ENCODE measurements around the gene MSL2.
"Not testable (repeated sequence)": the region's sequence is repeated elsewhere in the genome, so short reads cannot be mapped to it uniquely, and the experiment has no call there.

The MSL2 gene

GRCh38 chr3:136192195-136192594 lies 3.9 kb downstream of the MSL2 start:
- not testable (repeated sequence) for DNase-seq (ENCODE audit: low spot score)

GRCh38 chr3:136189859-136190617 lies 6.1 kb downstream of the MSL2 start:
- no peak for DNase-seq (ENCODE audit: low spot score)

GRCh38 chr3:136189043-136189442 lies 7.1 kb downstream of the MSL2 start:
- DNase-seq (ENCODE audit: low spot score), result no peak

GRCh38 chr3:136187868-136188267 lies 8.3 kb downstream of the MSL2 start:
- DNase-seq (ENCODE audit: low spot score), result no peak

GRCh38 chr3:136186846-136187245 lies 9.3 kb downstream of the MSL2 start:
- DNase-seq (ENCODE audit: low spot score), result no peak

- no peak for DNase-seq (ENCODE audit: low spot score)
Observed at GRCh38 chr3:136186344-136186743, 9.8 kb downstream of the MSL2 start.

GRCh38 chr3:136184703-136185102 lies 11.4 kb downstream of the MSL2 start:
- DNase-seq (ENCODE audit: low spot score), result peak; percentile 48

GRCh38 chr3:136181741-136182140 lies 14.4 kb downstream of the MSL2 start:
- DNase-seq (ENCODE audit: low spot score), result no peak

- no peak for DNase-seq (ENCODE audit: low spot score)
Observed at GRCh38 chr3:136177876-136178275, 18.3 kb downstream of the MSL2 start.

GRCh38 chr3:136173939-136174490 lies 22.1 kb downstream of the MSL2 start:
- DNase-seq (ENCODE audit: low spot score), result no peak

GRCh38 chr3:136171097-136171542 lies 25.0 kb downstream of the MSL2 start:
- DNase-seq (ENCODE audit: low spot score), result no peak

- not testable (repeated sequence) for DNase-seq (ENCODE audit: low spot score)
Observed at GRCh38 chr3:136168236-136168635, 27.9 kb downstream of the MSL2 start.

GRCh38 chr3:136166507-136166906 lies 29.6 kb downstream of the MSL2 start:
- no peak for DNase-seq (ENCODE audit: low spot score)

- not testable (repeated sequence) for DNase-seq (ENCODE audit: low spot score)
Observed at GRCh38 chr3:136163607-136164006, 32.5 kb downstream of the MSL2 start.

- DNase-seq (ENCODE audit: low spot score), result no peak
Observed at GRCh38 chr3:136162322-136162721, 33.8 kb downstream of the MSL2 start.

GRCh38 chr3:136161516-136161915 lies 34.6 kb downstream of the MSL2 start:
- DNase-seq (ENCODE audit: low spot score), result no peak

- no peak for DNase-seq (ENCODE audit: low spot score)
Observed at GRCh38 chr3:136152963-136153362, 43.2 kb downstream of the MSL2 start.

- DNase-seq (ENCODE audit: low spot score), result no peak
Observed at GRCh38 chr3:136152176-136152843, 43.8 kb downstream of the MSL2 start.

GRCh38 chr3:136151219-136151618 lies 44.9 kb downstream of the MSL2 start:
- no peak for DNase-seq (ENCODE audit: low spot score)

GRCh38 chr3:136149667-136150066 lies 46.5 kb downstream of the MSL2 start:
- DNase-seq (ENCODE audit: low spot score), result no peak

- no peak for DNase-seq (ENCODE audit: low spot score)
Observed at GRCh38 chr3:136146981-136147729, 49.0 kb downstream of the MSL2 start.

- DNase-seq (ENCODE audit: low spot score), result not testable (repeated sequence)
Observed at GRCh38 chr3:136144397-136144796, 51.7 kb downstream of the MSL2 start.

All from AG20443 (cell line).